ENCODE data around the gene SEC16B.

The SEC16B gene

GRCh38 chr1:177909416-177909815 is 60.4 kb downstream of the SEC16B start:
- Histone ChIP-seq H3K4me3 (ENCODE audit: low read depth, low read length) (no peak overlapping the region), H3K4me1 (ENCODE audit: control insufficient read depth, insufficient read depth, low read length) (no peaks in the 10 kb centered on the region), H3K27ac (ENCODE audit: extremely low read depth, low read depth, low read length) (no peak overlapping the region), H3K36me3 (ENCODE audit: control insufficient read depth in 2 of 2, insufficient read depth in 1 of 2, low read length in 2 of 2) (no peaks in the 10 kb centered on the region), H3K9me3 (ENCODE audit: control insufficient read depth, insufficient read depth, low read depth, low read length) (no peaks in the 10 kb centered on the region)
- TF ChIP-seq ZNF830 (tag by site-specific recombination; IDR thresholded peaks at IDR 0.05; ENCODE audit: low read depth): no peak
- no peak for TF ChIP-seq ZSCAN4 (tag by site-specific recombination; IDR thresholded peaks at IDR 0.05)
- TF ChIP-seq EGR2 (tag by site-specific recombination; IDR thresholded peaks at IDR 0.05; ENCODE audit: low read depth): no peak
- no peak for TF ChIP-seq BCL11B (tag by site-specific recombination; IDR thresholded peaks at IDR 0.05; ENCODE audit: low read depth)
- no peak for TF ChIP-seq ZSCAN23 (tag by site-specific recombination; IDR thresholded peaks at IDR 0.05)
- TF ChIP-seq ZNF354C (tag by site-specific recombination; IDR thresholded peaks at IDR 0.05; ENCODE audit: borderline replicate concordance, low read depth): no peak
- TF ChIP-seq ZNF23 (tag by site-specific recombination; IDR thresholded peaks at IDR 0.05; ENCODE audit: borderline replicate concordance): no peak
- no peak for TF ChIP-seq ZBTB7A (tag by site-specific recombination; IDR thresholded peaks at IDR 0.05; ENCODE audit: low read depth)
- POLR2A ChIA-PET: no interaction called here
- CTCF ChIA-PET: no interaction called here

DNA sequence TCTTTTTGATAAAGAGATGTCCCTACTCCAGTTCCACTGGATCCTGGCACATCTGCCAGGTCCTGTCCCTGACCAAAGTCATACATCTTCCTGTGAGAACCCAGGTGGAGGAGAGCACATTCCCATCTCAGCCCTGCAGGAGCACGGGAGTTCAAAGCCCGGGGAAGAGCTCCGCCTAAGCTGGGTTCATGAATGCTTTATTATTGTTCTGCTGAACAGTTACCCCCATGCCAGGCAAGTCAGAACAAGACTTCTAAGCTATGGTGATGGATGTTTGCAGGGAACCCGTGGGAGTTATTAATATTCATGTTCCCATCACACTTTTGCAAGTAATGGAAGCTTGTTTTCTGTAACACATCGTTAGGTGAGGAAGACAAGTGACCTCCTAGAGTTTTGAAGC is 62.9 kb downstream of the SEC16B start:
- no peak overlapping the region for H3K4me3 ChIP-seq (ENCODE audit: low read depth, low read length)
- no peaks in the 10 kb centered on the region for H3K36me3 ChIP-seq (ENCODE audit: control insufficient read depth in 2 of 2, insufficient read depth in 1 of 2, low read length in 2 of 2)
- no peaks in the 10 kb centered on the region for H3K9me3 ChIP-seq (ENCODE audit: control insufficient read depth, insufficient read depth, low read depth, low read length)
- CTCF ChIA-PET: interaction anchor here (0.7 kb wide), 1 partner anchor 39 kb away, joined by 3 read pairs; no protein-coding TSS in a partner anchor
- no peak overlapping the region for H3K27ac ChIP-seq (ENCODE audit: extremely low read depth, low read depth, low read length)
- TF ChIP-seq ZBTB6 (tag by site-specific recombination; IDR thresholded peaks at IDR 0.05): no peak
- TF ChIP-seq ZBTB21 (tag by site-specific recombination; IDR thresholded peaks at IDR 0.05): no peak
- TF ChIP-seq ZFP69B (tag by site-specific recombination; IDR thresholded peaks at IDR 0.05): no peak
- no peak for TF ChIP-seq ZBTB48 (tag by site-specific recombination; IDR thresholded peaks at IDR 0.05)
- TF ChIP-seq ZNF596 (tag by site-specific recombination; IDR thresholded peaks at IDR 0.05): no peak
- TF ChIP-seq TCF7L2 (IDR thresholded peaks at IDR 0.05; ENCODE audit: borderline replicate concordance, low read depth, low read length): no peak
- no peak for TF ChIP-seq ZNF621 (tag by site-specific recombination; IDR thresholded peaks at IDR 0.05)
- TF ChIP-seq ZNF223 (tag by site-specific recombination; IDR thresholded peaks at IDR 0.05): no peak
- no peak for TF ChIP-seq ZFP3 (tag by site-specific recombination; IDR thresholded peaks at IDR 0.05; ENCODE audit: low read depth)
- TF ChIP-seq, protein P1, sequence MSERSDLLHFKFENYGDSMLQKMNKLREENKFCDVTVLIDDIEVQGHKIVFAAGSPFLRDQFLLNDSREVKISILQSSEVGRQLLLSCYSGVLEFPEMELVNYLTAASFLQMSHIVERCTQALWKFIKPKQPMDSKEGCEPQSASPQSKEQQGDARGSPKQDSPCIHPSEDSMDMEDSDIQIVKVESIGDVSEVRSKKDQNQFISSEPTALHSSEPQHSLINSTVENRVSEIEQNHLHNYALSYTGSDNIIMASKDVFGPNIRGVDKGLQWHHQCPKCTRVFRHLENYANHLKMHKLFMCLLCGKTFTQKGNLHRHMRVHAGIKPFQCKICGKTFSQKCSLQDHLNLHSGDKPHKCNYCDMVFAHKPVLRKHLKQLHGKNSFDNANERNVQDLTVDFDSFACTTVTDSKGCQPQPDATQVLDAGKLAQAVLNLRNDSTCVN (tag by site-specific recombination; optimal IDR thresholded peaks at IDR 0.05): no peak
- POLR2A ChIA-PET: no interaction called here
- H3K4me1 ChIP-seq (ENCODE audit: control insufficient read depth, insufficient read depth, low read length): no peaks in the 10 kb centered on the region

GRCh38 chr1:177905686-177906085 is 64.2 kb downstream of the SEC16B start:
- Histone ChIP-seq H3K4me1 (ENCODE audit: control insufficient read depth, insufficient read depth, low read length) (no peaks in the 10 kb centered on the region), H3K36me3 (ENCODE audit: control insufficient read depth in 2 of 2, insufficient read depth in 1 of 2, low read length in 2 of 2) (no peaks in the 10 kb centered on the region), H3K4me3 (ENCODE audit: low read depth, low read length) (no peak overlapping the region), H3K9me3 (ENCODE audit: control insufficient read depth, insufficient read depth, low read depth, low read length) (no peaks in the 10 kb centered on the region), H3K27ac (ENCODE audit: extremely low read depth, low read depth, low read length) (no peak overlapping the region)
- ChIA-PET CTCF (interaction anchor here (0.6 to 0.7 kb wide), 2 partner anchors 125 to 1544 kb away, joined by 4 to 5 read pairs; no protein-coding TSS in a partner anchor), POLR2A (no interaction called here)
- TF ChIP-seq GLIS1 (tag by site-specific recombination; IDR thresholded peaks at IDR 0.05): peak; percentile 52
- TF ChIP-seq, protein P2, sequence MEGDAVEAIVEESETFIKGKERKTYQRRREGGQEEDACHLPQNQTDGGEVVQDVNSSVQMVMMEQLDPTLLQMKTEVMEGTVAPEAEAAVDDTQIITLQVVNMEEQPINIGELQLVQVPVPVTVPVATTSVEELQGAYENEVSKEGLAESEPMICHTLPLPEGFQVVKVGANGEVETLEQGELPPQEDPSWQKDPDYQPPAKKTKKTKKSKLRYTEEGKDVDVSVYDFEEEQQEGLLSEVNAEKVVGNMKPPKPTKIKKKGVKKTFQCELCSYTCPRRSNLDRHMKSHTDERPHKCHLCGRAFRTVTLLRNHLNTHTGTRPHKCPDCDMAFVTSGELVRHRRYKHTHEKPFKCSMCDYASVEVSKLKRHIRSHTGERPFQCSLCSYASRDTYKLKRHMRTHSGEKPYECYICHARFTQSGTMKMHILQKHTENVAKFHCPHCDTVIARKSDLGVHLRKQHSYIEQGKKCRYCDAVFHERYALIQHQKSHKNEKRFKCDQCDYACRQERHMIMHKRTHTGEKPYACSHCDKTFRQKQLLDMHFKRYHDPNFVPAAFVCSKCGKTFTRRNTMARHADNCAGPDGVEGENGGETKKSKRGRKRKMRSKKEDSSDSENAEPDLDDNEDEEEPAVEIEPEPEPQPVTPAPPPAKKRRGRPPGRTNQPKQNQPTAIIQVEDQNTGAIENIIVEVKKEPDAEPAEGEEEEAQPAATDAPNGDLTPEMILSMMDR (tag by site-specific recombination; IDR thresholded peaks at IDR 0.05): no peak

Data from HEK293 (cell line).